Measurements from ENCODE around the gene TMEM233.

Gene TMEM233

DNA sequence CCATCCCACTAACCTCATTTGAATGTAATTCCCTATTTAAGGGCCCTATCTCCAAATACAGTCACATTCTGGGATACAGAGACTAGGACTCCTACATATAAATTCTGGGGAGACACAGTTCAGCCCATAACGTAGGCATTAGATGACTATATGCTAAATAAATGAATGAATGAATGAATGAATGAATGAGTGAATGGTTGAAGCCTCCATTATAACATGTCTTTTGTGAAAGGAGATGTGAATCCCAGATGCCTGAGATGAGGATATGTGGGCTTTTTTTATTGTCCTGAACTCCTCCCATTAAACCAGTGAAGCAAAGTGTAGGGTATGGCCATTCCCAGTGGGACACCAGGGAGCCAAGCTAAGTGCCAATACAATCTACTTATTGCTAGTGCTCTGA lies 20.5 kb upstream of the TMEM233 start:
- no peak overlapping the region for H3K4me2 ChIP-seq (ENCODE audit: insufficient read depth, low read length)
- no peaks in the 10 kb centered on the region for H3K9me3 ChIP-seq (ENCODE audit: insufficient read depth, low read length, severe bottlenecking)
- H3K27ac ChIP-seq (ENCODE audit: low read length) = no peak overlapping the region
- H3K79me2 ChIP-seq (ENCODE audit: insufficient read depth, low read length) = no peaks in the 10 kb centered on the region
- H3K36me3 ChIP-seq (ENCODE audit: insufficient read depth, low read length) = no peaks in the 10 kb centered on the region
- no peak overlapping the region for H3K4me3 ChIP-seq (ENCODE audit: low read depth in 1 of 2, low read length in 2 of 2)
- H3K4me1 ChIP-seq (ENCODE audit: insufficient read depth, low read length) = no peaks in the 10 kb centered on the region
- no peak overlapping the region for H2AFZ ChIP-seq (ENCODE audit: low read depth, low read length)
- ATAC-seq (ENCODE audit: insufficient read depth, low read depth) = no peak
- TF ChIP-seq, protein P1, sequence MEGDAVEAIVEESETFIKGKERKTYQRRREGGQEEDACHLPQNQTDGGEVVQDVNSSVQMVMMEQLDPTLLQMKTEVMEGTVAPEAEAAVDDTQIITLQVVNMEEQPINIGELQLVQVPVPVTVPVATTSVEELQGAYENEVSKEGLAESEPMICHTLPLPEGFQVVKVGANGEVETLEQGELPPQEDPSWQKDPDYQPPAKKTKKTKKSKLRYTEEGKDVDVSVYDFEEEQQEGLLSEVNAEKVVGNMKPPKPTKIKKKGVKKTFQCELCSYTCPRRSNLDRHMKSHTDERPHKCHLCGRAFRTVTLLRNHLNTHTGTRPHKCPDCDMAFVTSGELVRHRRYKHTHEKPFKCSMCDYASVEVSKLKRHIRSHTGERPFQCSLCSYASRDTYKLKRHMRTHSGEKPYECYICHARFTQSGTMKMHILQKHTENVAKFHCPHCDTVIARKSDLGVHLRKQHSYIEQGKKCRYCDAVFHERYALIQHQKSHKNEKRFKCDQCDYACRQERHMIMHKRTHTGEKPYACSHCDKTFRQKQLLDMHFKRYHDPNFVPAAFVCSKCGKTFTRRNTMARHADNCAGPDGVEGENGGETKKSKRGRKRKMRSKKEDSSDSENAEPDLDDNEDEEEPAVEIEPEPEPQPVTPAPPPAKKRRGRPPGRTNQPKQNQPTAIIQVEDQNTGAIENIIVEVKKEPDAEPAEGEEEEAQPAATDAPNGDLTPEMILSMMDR (IDR thresholded peaks at IDR 0.05; ENCODE audit: borderline replicate concordance, extremely low read depth, low read length, poor library complexity, severe bottlenecking) = no peak
- TF ChIP-seq EZH2 (IDR thresholded peaks at IDR 0.05; ENCODE audit: borderline replicate concordance, low read depth, low read length, severe bottlenecking) = no peak
- peaks cover 2% of the 10 kb centered on the region for H3K27me3 ChIP-seq (ENCODE audit: insufficient read depth, low read length, poor library complexity)
- DNase-seq = no peak
- no peak overlapping the region for H3K9ac ChIP-seq (ENCODE audit: low read depth, low read length)
- no peaks in the 10 kb centered on the region for H4K20me1 ChIP-seq (ENCODE audit: insufficient read depth, low read length)

GRCh38 chr12:119574255-119574654 lies 19.3 kb upstream of the TMEM233 start:
- TF ChIP-seq, protein P1 (IDR thresholded peaks at IDR 0.05; ENCODE audit: borderline replicate concordance, extremely low read depth, low read length, poor library complexity, severe bottlenecking) = no peak
- TF ChIP-seq EZH2 (IDR thresholded peaks at IDR 0.05; ENCODE audit: borderline replicate concordance, low read depth, low read length, severe bottlenecking) = no peak
- Histone ChIP-seq H3K27ac (ENCODE audit: low read length) (no peak overlapping the region), H2AFZ (ENCODE audit: low read depth, low read length) (no peak overlapping the region), H3K9me3 (ENCODE audit: insufficient read depth, low read length, severe bottlenecking) (no peaks in the 10 kb centered on the region), H3K4me3 (ENCODE audit: low read depth in 1 of 2, low read length in 2 of 2) (no peak overlapping the region), H3K4me1 (ENCODE audit: insufficient read depth, low read length) (no peaks in the 10 kb centered on the region), H3K9ac (ENCODE audit: low read depth, low read length) (no peak overlapping the region), H3K4me2 (ENCODE audit: insufficient read depth, low read length) (no peak overlapping the region), H3K79me2 (ENCODE audit: insufficient read depth, low read length) (no peaks in the 10 kb centered on the region), H3K27me3 (ENCODE audit: insufficient read depth, low read length, poor library complexity) (peaks cover 2% of the 10 kb centered on the region), H4K20me1 (ENCODE audit: insufficient read depth, low read length) (no peaks in the 10 kb centered on the region), H3K36me3 (ENCODE audit: insufficient read depth, low read length) (no peaks in the 10 kb centered on the region)
- ATAC-seq (ENCODE audit: insufficient read depth, low read depth) (no peak), DNase-seq (no peak)

GRCh38 chr12:119576118-119576810 lies 17.3 kb upstream of the TMEM233 start:
- Histone ChIP-seq H3K4me1 (ENCODE audit: insufficient read depth, low read length) (no peaks in the 10 kb centered on the region), H3K4me3 (ENCODE audit: low read depth in 1 of 2, low read length in 2 of 2) (no peak overlapping the region), H3K79me2 (ENCODE audit: insufficient read depth, low read length) (no peaks in the 10 kb centered on the region), H3K36me3 (ENCODE audit: insufficient read depth, low read length) (no peaks in the 10 kb centered on the region), H2AFZ (ENCODE audit: low read depth, low read length) (no peak overlapping the region), H3K9ac (ENCODE audit: low read depth, low read length) (no peak overlapping the region), H3K27ac (ENCODE audit: low read length) (no peak overlapping the region), H3K4me2 (ENCODE audit: insufficient read depth, low read length) (no peak overlapping the region), H3K27me3 (ENCODE audit: insufficient read depth, low read length, poor library complexity) (no peaks in the 10 kb centered on the region), H3K9me3 (ENCODE audit: insufficient read depth, low read length, severe bottlenecking) (no peaks in the 10 kb centered on the region), H4K20me1 (ENCODE audit: insufficient read depth, low read length) (no peaks in the 10 kb centered on the region)
- no peak for TF ChIP-seq EZH2 (IDR thresholded peaks at IDR 0.05; ENCODE audit: borderline replicate concordance, low read depth, low read length, severe bottlenecking)
- TF ChIP-seq, protein P1 (IDR thresholded peaks at IDR 0.05; ENCODE audit: borderline replicate concordance, extremely low read depth, low read length, poor library complexity, severe bottlenecking) = no peak
- DNase-seq (no peak), ATAC-seq (ENCODE audit: insufficient read depth, low read depth) (no peak)

All from DND-41 (cell line).